ENCODE data around the gene GSK3A.

GSK3A gene

DNA sequence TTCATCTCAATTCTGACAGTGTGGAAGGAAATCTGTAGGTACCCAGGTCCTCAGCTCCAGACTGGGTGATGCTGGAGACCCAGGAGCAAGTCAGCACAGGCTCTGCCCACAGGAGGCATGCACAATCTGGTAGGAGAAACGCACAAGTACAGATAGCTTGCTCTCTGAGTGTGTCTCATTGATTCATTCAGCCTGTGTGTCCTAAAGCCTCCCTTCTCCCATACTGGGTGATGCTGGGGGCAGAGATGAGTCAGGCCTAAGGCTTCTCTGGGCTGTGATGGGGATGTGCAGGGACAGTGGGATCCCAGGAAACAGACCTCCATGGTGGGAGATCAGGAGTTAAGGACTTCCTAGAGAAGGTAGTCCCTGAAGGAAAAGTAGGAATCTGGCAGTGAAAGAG lies 15.5 kb downstream of the GSK3A start:
- DNase-seq (ENCODE audit: low spot score): no peak

DNA sequence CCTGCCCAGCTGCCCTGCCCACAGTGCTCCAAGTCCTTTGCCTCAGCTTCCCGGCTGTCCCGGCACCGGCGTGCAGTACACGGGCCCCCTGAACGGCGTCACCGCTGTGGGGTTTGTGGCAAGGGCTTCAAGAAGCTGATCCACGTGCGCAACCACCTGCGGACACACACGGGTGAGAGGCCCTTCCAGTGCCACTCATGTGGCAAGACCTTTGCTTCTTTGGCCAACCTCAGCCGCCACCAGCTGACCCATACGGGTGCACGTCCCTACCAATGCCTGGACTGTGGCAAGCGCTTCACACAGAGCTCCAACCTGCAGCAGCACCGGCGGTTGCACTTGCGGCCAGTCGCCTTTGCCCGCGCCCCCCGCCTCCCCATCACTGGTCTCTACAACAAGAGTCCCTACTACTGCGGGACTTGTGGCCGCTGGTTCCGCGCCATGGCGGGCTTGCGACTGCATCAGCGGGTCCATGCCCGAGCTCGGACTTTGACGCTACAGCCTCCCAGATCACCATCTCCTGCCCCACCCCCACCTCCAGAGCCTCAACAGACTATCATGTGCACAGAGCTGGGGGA lies 16.6 kb downstream of the GSK3A start:
- no peak for DNase-seq (ENCODE audit: low spot score)

DNA sequence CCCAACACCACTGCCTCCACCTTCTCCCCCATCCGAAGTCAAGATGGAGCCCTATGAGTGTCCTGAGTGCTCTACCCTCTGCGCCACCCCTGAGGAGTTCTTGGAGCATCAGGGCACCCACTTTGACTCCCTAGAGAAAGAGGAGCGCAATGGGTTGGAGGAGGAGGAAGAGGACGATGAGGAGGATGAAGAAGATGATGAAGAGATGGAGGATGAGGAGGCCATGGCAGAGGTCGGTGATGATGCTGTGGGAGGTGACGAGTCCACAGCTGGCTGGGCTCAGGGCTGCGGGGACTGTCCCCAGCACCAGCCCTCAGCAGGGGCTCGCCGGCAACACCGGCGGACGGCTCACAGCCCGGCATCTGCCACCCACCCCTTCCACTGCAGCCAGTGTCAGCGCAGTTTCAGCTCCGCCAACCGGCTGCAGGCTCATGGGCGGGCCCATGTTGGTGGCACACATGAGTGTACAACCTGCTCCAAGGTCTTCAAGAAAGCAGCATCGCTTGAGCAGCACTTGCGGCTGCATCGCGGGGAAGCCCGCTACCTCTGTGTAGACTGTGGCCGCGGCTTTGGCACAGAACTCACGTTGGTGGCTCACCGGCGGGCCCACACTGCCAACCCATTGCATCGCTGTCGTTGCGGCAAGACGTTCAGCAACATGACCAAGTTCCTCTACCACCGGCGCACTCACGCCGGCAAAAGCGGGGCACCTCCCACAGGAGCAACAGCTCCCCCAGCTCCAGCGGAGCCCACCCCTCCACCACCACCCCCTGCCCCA lies 17.3 kb downstream of the GSK3A start:
- DNase-seq (ENCODE audit: low spot score): no peak

DNA sequence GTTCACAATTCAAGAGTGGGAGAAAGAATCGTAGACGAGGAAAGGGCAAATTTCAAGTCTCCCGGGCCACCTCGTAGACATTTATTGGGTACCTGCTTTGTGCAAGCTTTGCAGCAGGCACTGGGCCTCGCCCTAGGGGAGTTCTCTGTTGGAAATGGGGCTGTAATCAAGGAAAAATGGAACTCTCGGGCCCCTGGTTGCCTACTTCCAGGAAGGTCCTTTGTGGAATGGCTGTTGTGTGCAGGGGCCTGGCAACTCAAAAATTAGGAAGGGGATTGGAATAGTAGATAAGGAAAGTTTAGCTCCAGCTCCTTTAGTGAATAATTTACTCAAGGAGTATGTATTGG lies 21.7 kb downstream of the GSK3A start:
- DNase-seq (ENCODE audit: low spot score): no peak

DNA sequence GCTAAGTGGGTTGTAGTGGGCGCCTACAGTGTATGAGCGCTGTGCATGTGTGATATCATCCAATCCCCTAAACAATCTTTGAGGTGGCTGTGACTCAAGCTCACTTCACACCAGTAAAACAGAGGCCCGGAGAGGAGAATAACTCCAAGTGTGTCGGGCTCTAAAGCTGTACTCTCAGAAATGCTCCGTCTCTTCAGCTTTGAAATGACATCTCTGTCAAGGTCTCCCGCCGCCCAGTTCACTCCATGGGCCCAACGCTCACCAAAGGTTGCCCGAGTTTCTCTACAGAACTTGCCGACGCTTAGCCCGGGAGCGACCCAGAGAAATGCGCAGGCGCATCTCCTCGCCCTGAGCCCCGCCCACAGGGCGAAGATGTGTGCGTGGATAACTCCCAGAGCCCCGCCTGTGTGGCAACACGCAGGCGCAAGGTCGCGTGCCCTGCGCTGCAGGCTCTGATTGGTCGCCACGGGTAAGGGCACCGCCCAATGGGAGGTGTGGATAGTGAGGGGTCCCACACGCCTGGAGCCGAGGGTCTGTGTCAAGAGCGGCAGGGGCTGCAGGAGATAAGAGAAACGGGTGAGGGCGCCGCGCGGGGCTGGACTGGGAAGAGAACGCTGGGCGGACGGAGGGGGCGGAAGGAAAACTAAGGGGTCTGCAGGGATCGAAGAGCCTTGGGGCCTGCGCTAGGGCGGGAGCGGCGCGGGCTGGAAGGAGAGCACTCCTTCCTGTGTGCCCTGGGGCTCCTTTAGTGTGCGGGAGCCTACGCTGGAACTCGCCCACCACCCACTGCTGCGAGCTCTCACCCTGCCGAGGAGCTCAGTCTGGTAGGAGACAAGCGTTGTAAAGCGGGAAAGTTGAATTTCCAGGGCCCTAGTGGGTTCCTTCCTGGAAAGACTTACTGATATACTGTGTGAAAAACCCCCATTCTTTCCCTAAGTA lies 22.3 kb downstream of the GSK3A start, which contains the start of gene ZNF526:
Gene ZNF526 (plus strand): TSS at position 501 of the 939 bp plus-strand sequence. CDS start 4,092 bp downstream, outside the sequence.
- peak; percentile 95 for DNase-seq (ENCODE audit: low spot score)

DNA sequence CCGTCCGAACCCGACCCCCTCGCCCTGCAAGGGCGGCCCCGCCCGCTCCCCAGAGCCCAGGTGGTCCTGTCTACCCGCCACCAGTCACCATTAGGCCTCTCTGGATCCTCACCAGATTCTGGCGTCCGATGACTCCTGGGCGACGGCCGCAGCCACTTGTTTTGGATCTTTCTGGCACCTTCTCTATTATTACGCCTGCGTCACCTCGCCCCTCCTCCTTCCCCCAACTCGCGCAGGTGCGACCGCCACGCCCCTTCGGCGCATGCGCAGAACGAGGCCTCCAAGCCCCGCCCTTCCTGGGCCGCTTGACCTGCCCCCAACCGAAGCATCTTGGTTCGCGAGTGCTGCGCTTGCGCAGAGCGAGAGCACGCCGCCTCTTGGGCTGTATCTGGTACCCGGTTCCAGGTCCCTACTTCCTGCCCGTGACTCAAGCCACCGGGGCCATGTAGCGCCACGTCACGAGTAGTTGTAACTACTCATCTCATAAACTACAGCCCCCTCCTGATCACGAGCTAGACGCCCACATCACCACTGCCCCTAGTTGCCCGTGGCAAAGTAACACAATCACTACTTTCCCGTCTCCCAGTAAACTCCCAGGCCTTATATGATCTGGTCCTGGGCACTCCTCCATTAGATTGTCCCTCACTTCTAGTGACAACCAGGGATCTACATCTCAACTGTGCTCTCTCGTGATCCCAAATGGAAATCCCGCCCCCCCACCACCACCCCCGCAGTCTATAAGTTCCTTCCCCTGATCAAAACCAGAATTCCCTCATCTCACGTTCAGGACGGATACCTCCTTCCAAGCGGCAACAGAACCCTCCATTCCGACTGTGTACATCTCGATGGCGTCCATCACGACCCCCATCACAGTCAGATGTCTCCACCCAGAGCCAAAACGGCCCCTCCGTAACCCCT lies 24.6 kb downstream of the GSK3A start, which contains the start of gene DEDD2:
Gene DEDD2 (minus strand): TSS at position 158 of the 918 bp plus-strand sequence. CDS start 670 bp downstream, outside the sequence.
- peak; percentile 93 for DNase-seq (ENCODE audit: low spot score)

DNA sequence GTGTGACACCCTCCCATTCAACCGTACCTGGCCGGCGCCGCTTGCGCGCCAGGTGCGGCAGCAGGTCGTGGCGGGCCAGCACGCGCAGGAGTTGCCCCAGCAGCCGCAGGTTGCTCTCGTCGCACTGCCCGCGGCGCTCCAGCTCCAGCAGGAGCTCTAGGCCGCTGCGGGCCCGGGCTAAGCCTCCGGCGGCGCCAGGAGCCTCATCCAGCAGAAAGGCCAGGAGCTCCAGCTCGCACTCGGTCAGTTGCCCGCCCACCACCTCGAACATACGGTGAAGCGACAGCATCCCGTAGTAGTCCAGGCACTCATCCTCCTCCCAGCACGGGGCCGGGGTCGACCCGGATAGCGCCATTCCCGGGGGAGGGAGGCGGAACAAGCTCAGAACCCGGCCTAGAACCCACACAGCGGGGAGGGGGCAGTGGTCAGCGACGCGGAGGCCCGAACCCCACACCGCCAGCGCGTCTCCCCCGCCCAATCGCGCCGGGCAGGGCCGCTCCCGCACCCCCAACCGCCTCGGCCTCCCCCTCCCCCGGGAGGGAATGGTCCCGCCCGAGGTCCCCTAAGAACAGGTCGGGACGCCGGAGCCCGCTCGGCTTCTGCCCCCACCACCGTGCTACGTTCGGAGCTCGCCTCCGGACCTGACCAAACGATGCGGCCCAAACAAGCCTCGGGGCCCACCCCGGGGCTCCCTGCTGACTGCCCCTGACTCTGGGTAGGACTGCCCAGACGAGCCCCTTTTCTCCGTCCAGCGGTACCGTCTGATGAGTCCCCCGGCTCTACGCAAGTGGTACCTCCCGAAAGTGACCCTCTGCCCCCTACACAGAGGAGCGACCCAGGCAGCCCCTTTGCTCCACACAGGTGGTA lies 25.5 kb downstream of the GSK3A start:
- peak; percentile 14 for DNase-seq (ENCODE audit: low spot score)

DNA sequence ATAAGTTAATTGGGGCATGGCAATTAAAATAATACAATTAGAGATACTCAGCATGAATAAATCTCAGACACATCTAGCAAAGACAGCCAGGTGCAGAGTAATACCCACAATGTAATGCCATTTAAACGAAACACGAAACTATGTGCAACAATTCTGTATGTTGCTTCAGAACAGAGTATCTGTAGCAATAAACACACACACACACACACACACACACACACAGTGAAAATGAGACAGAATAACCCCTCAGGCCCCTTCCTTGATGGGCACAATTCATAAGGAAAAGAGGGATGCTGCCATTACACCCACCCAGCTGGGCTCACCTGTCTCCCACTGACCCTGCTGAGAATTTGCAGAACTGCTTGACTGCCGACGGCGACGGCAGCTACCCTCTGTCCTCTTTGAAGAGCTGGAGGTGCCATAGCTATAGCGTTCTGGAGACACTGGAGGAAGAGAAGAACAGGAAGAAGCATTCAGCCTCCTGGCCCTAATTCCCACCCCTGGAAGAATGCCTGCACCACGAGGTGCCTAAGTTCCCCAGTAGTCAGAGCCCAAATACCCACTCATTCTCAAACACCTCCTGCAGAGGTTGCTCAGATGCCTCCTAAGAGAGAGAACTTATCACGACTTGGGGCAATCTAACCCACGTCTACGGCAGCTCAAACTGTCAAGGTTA lies 27.5 kb downstream of the GSK3A start:
- DNase-seq (ENCODE audit: low spot score): no peak

DNA sequence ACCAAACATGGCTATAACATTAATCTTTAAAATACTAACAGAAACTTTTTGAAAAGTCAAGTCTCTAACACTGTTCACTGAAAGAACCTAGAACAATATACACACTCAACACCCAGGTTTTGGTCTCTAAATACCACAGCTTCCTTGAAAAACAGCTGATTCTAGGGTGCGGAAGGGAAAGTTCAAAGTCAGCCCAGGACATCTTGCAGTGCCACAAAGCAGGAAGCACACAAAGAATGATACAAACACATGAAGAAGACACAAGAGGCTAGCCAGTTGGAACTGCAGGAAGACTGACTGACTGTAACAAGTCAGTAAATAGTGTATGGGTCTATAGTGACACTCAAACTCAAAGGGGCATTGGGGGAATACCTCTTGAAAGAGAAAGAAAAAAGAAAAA lies 29.5 kb downstream of the GSK3A start:
- DNase-seq (ENCODE audit: low spot score): no peak

DNA sequence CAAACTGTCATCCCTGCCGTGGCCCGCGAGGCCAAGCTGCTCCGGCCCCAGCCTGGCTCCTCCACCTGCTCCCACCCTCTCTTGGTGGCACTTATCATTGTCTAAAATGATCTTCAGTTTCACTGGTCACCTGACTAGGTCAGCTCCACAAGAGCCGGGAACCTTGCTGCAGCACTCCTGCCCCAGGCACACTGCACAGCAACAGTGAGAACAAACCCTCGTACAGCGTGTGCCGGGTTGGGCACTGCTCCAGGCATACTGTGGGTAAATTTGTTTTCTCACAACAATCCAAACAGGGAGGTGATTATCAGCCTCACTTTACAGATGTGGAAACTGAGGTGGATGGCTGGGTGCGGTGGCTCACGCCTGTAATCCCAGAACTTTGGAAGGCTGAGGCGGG lies 33.8 kb downstream of the GSK3A start:
- DNase-seq (ENCODE audit: low spot score): no peak

DNA sequence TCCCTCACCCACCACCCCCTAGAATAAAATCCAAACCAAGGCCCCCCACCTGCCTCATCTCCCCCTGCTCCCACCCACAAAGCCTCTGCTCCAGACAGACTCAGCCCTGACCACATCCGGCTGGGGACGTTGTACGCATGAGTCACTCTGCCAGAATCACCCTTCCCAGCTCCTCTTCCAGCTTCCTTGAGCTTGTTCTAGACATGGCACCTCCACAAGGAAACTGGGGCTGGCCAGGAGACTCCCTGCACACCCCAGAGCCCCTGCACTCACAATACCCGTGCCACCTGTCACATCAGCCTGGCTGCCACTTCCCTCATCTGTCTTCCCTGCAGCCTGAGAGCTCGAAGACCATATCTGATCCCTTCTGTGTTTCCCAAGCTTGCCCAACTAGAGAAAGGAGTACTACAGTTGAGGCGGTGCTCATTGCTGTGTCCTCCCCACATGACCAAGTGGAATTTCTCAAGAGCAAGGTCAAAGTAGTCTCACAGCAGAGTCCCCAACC lies 34.6 kb downstream of the GSK3A start:
- no peak for DNase-seq (ENCODE audit: low spot score)

DNA sequence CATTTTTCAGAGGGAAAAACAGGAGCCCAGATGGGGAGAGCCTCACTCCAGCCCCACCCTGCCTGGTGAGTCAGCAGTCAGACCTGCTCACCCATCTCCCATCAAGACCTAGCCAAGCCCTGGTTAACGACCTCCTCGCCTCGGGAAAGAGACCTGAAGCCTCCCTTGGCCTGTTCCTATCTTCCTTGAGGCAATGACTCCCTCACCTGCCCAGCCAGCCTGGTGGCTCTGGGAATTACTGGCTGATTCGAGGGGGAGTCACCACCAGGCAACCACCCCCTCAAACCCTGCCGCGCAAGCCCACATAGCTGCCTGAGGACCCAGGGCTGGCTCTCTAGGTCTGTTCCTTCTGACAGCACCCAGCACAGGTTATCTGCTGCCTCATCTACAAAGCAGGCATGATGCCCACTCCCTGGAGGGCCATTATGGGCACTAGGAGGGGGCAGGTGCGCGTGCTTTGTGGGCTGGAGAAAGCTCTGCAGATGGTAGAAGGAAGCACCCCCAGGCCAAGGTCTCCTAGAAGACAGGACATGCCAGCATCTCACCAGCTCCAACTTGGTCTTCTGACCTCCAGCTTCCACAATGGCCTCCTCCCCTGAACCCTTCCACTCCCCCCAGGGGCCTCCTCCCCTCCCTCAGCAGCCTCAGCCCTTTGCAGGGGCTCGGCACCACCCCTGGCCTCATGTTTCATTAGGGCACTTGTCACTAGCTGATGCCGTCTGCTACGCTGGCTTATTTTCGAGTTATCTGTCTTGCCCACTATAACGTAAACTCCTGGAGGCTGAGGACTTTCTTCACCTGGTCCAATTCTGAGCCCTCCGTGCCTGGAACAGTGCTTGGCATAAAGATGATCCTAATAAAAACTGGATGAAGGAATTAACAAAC lies 35.3 kb downstream of the GSK3A start:
- DNase-seq (ENCODE audit: low spot score): no peak

DNA sequence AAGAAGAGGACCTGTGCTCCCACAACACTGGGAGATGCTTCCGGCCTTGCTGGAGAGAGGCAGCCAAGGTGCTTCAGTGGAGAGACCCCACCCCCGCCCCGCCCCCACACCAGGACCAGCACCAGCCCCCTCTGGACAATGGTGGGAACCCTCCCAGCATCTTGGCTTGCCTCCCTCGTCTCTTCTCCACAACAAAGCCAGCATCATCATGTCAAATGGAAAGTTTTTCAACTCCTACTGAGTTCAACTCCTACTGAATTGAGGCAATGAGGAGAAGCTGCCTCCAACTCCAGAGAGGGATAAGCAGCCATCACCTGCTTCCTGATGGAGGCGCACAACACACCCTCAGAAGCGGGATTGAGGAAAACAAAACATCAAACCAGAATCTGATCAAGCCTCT lies 37.7 kb downstream of the GSK3A start:
- no peak for DNase-seq (ENCODE audit: low spot score)

DNA sequence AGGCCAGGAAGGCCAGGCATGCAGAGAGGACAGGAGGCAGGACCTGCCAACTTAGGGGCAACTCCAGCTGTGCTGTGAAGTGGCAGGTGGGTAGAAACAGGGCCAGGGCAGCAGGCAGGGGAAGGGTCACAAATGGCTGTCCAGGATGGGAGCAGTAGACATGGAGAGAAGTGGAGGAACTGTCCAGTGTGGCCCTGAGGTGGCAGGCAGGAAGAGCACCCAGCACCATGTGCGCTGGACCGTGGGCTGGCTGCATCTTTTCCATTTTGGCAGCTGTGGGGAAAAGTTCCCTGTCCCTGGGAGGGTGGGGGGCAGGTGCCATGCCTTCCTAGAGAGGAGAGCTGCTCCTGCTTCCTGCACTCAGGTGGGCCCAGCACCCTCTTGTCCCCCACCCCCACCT lies 38.7 kb downstream of the GSK3A start:
- DNase-seq (ENCODE audit: low spot score): no peak

DNA sequence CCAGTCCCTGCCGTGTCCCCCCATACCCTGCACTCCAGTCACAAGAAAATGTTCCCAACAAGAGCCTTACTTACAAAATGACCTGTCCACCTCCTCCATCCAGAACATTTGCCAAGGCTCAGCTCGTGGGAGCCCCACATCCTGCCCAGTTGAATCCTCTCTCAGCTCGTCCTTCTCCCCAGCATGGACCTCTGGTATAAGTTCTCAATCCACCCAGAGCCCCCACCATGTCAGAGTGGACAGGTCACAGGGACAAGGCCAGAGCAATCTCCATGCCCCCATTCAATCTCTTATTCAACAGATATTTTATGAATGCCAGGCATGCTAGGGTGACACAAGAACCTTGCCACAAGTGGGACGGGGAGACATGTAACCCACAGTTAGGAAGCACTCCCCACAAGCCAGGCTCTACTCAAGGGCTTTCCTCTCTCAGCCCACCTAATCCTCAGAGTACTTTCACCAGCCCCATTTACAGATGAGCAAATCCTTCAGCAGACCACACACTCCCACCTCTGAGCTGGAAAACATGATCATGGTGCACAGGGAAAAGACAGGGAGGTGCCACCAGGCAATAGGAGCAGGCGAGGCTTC lies 40.0 kb downstream of the GSK3A start:
- DNase-seq (ENCODE audit: low spot score): no peak

DNA sequence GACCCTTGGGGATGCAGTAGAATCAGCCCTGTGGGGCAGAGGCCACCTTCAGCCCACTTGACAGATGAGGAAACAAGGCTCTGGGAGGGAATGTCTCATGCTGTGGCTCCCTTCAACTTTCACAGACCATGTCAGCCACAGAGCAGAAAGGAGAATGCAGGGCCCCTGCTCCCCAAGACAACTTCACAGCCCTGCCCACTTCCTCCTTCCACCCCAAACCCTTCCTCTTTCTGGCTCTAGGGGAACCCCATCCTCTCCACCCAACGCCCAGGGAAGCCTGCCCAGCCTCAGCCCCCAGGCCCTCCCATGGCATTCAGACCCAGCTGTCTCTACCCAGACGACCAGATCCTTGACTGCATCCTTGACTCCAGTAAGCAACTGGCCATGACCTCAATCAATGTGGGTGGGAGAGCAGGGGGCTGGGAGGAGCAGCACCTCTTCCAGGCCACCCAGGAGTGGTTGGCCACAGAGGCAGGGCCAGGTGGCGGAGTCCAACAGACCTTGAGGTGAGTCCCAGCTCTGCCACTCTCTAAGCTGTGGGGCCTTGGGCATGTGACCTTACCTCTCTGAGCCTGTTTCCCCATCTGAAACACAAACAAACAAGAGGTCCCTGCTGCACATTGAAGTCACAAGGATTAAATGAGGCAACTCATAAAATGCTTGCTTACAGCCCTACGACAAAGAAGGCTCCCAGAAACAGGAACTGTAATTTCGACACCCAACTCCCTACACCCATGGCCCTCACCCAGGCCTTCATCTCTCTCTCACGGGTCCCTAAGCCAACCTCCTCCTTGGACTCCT lies 40.7 kb downstream of the GSK3A start:
- DNase-seq (ENCODE audit: low spot score): peak; percentile 51

DNA sequence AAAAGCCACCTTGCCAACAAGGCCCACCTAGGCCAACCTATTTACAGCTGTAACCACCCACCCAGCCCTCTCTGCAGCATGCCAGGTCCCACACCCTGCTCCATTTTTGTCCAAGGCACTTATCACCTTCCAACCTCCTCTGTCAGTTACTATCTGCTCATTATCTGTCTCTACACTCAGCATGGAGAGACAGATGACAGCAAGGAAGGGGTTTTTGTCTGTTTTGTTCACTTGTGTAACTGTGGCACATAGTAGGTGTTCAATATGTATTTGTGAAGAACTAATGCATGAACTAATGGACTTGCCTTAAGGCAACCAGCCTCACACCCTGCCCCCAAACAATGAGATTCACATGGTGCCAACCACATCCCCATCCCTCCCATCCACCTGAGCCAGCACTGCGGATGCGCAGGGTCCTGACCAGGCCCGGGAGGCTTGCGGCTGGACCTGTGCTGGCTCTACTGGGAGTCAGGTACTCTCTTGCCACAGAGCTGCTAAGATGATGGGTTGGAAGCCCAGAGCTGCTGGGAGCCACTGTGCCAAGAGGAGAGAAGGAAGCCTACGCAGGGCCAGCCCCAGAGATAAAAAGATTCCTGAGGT lies 42.2 kb downstream of the GSK3A start:
- no peak for DNase-seq (ENCODE audit: low spot score)

Data from globus pallidus (tissue), 1 donor.